Liver (tissue), 2 donors: ENCODE measurements around the gene CDK19.

Experiments used
- MAX ChIP-seq: IDR thresholded peaks from 2 replicates; pipeline ENCODE4 v1.6.1; 2016; ENCODE audit warnings: antibody characterized with exemption
- SP1 ChIP-seq: IDR thresholded peaks from 2 replicates; pipeline ENCODE4 v1.6.1; 2018; ENCODE audit warnings: antibody characterized with exemption, mild to moderate bottlenecking
- donor health status: healthy.

GRCh38 chr6:110595112-110595511 is 220.2 kb downstream of the CDK19 start:
- TF ChIP-seq MAX (no peak), SP1 (no peak)
